PC-9 (cell line): ENCODE results near the gene SHROOM3.

Source experiments
- EZH2 ChIP-seq: fragments of 200-600 bp; sonication (generic); IDR thresholded peaks from 2 replicates; pipeline ENCODE4 v1.8.0; 2017; ENCODE audit warnings: antibody characterized with exemption, low read depth
- TF ChIP-seq, protein P1 (sequence below): fragments of 200-600 bp; sonication (generic); conservative IDR thresholded peaks from 2 replicates; pipeline ENCODE4 v1.6.1; 2017; ENCODE audit warnings: mixed run types, antibody characterized with exemption, mild to moderate bottlenecking, moderate library complexity

DNA sequence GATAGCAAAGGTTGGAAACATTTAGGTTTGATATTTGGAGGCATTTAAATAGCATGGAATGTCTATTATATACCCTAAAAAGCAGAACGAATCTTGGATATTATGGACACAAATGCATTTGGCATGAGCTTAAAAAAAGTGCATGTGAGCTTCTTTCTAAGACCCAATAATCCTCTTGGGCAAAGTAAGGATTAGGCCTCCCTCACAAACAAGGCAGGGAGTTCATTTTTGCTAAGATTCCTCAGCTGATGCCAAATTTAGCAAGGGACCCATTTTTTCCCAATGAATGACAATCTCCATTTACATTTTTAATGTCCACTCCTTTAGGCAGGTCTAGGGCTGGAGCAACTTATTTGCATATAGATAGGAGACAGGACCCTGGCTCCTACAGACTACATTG lies 263.1 kb downstream of the SHROOM3 start:
- TF ChIP-seq, protein P1, sequence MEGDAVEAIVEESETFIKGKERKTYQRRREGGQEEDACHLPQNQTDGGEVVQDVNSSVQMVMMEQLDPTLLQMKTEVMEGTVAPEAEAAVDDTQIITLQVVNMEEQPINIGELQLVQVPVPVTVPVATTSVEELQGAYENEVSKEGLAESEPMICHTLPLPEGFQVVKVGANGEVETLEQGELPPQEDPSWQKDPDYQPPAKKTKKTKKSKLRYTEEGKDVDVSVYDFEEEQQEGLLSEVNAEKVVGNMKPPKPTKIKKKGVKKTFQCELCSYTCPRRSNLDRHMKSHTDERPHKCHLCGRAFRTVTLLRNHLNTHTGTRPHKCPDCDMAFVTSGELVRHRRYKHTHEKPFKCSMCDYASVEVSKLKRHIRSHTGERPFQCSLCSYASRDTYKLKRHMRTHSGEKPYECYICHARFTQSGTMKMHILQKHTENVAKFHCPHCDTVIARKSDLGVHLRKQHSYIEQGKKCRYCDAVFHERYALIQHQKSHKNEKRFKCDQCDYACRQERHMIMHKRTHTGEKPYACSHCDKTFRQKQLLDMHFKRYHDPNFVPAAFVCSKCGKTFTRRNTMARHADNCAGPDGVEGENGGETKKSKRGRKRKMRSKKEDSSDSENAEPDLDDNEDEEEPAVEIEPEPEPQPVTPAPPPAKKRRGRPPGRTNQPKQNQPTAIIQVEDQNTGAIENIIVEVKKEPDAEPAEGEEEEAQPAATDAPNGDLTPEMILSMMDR, result no peak
- no peak for TF ChIP-seq EZH2
